K562 (cell line): ENCODE results near the gene FOXO3.

Experiments used
- CTCF ChIP-seq, 3 experiments: IDR thresholded peaks in 2 of 3; conservative IDR thresholded peaks in 1 of 3; 2 replicates each; pipeline ENCODE4 v1.5.1; 2011 to 2012; ENCODE audit warnings: low read length in 3 of 3, mild to moderate bottlenecking in 3 of 3, control low read depth in 2 of 3, improper control_type of control experiment in 1 of 3, inconsistent platforms in 1 of 3, low read depth in 1 of 3, mixed read lengths in 1 of 3, moderate library complexity in 1 of 3; ENCODE audit not compliant: insufficient read depth in 2 of 3
- EP300 ChIP-seq: IDR thresholded peaks from 2 replicates; pipeline ENCODE4 v1.6.1; 2012; ENCODE audit warnings: low read length, improper control_type of control experiment
- EZH2 ChIP-seq: IDR thresholded peaks from 2 replicates; pipeline ENCODE4 v1.6.1; 2012; ENCODE audit warnings: low read depth, mild to moderate bottlenecking, inconsistent platforms, low read length, borderline replicate concordance
- TAF1 ChIP-seq: IDR thresholded peaks from 2 replicates; pipeline ENCODE4 v1.6.1; 2011; ENCODE audit warnings: mild to moderate bottlenecking, low read length, moderate library complexity; ENCODE audit not compliant: insufficient read depth, control insufficient read depth, severe bottlenecking; ENCODE audit errors: extremely low read depth
- ZNF121 ChIP-seq: sonication (generic); formaldehyde crosslinking; conservative IDR thresholded peaks from 2 replicates; pipeline ENCODE4 v1.8.0; 2022; ENCODE audit warnings: missing genetic modification reagents
- ZNF174 ChIP-seq: fragments of 250-450 bp; sonication (Bioruptor Pico); IDR thresholded peaks from 2 replicates; pipeline ENCODE4 v1.4.0; 2020; ENCODE audit warnings: mild to moderate bottlenecking
- ZNF282 ChIP-seq: sonication (generic); formaldehyde crosslinking; IDR thresholded peaks from 2 replicates; pipeline ENCODE4 v1.8.1; 2023; ENCODE audit warnings: missing genetic modification reagents
- ZNF347 ChIP-seq: fragments of 450-650 bp; formaldehyde crosslinking; IDR thresholded peaks from 2 replicates; pipeline ENCODE4 v1.4.0; 2020; ENCODE audit warnings: low read depth, mild to moderate bottlenecking, moderate library complexity

GRCh38 chr6:108610270-108610839, 49.6 kb downstream of the FOXO3 start:
- TF ChIP-seq CTCF (IDR thresholded peaks at IDR 0.05 in 2 of 3, conservative IDR thresholded peaks at IDR 0.05 in 1 of 3; ENCODE audit: insufficient read depth in 2 of 3, low read depth in 1 of 3, low read length in 3 of 3) (no peak), EZH2 (no peak), TAF1 (no peak), ZNF282 (no peak), ZNF121 (CRISPR knock-in tag) (no peak), EP300 (no peak), ZNF174 (CRISPR knock-in tag) (no peak), ZNF347 (CRISPR knock-in tag) (no peak)
